GM19238 (cell line): Measurements from ENCODE around the gene UBE2S.

Source experiments
- DNase-seq: peaks from one replicate; pipeline ENCODE4 v3.0.0; 2011; ENCODE audit warnings: low spot score; ENCODE audit not compliant: insufficient read length

Gene UBE2S

GRCh38 chr19:55384131-55384919 is 23.3 kb downstream of the UBE2S start, which contains the start of gene TMEM238:
TMEM238 (minus strand) TSS chr19:55384292; CDS start chr19:55384259, 33 bp downstream.
- no peak for DNase-seq

- peak; percentile 82 for DNase-seq
These were observed 24.1 kb downstream of the UBE2S start for GRCh38 chr19:55383279-55384130.

- no peak for DNase-seq
These were observed 25.0 kb downstream of the UBE2S start for GRCh38 chr19:55382522-55383054.

- DNase-seq = no peak
These were observed 25.6 kb downstream of the UBE2S start for GRCh38 chr19:55382013-55382412.

GRCh38 chr19:55379174-55379573 is 28.4 kb downstream of the UBE2S start:
- DNase-seq = no peak

- DNase-seq = no peak
These were observed 30.0 kb downstream of the UBE2S start for GRCh38 chr19:55377356-55378131.

GRCh38 chr19:55376241-55376933 is 31.2 kb downstream of the UBE2S start, which contains the start of gene TMEM190:
TMEM190 (plus strand) TSS chr19:55376826; CDS start chr19:55376854, 28 bp downstream.
- no peak for DNase-seq

GRCh38 chr19:55373993-55374757 is 33.4 kb downstream of the UBE2S start:
- no peak for DNase-seq

GRCh38 chr19:55373306-55373992 is 34.1 kb downstream of the UBE2S start:
- DNase-seq = no peak

- no peak for DNase-seq
These were observed 35.1 kb downstream of the UBE2S start for GRCh38 chr19:55372316-55373081.

GRCh38 chr19:55370305-55370988 is 37.1 kb downstream of the UBE2S start, which contains the start of gene IL11:
IL11 (minus strand) TSS chr19:55370463; CDS start chr19:55370310, 153 bp downstream.
- no peak for DNase-seq

GRCh38 chr19:55369653-55370304 is 37.8 kb downstream of the UBE2S start:
- DNase-seq = peak; percentile 64

- no peak for DNase-seq
These were observed 38.7 kb downstream of the UBE2S start for GRCh38 chr19:55368701-55369563.

- DNase-seq = no peak
These were observed 39.5 kb downstream of the UBE2S start for GRCh38 chr19:55368106-55368505.

- DNase-seq = no peak
These were observed 40.8 kb downstream of the UBE2S start for GRCh38 chr19:55366790-55367189.

GRCh38 chr19:55365964-55366363 is 41.6 kb downstream of the UBE2S start:
- DNase-seq = no peak
